HFFc6 (cell line): ENCODE results near the gene ALX3. TPM values are rescaled to one million over a fixed set of nuclear protein-coding genes. Genes with fewer than 3 reads are reported as not detected.
A peak's percentile ranks its signal among the peaks of the same experiment; 100 is the strongest.

ENCODE experiments used
- DNase-seq: peaks from one replicate; pipeline ENCODE4 v3.0.0-alpha.2; 2018
- H3K27ac Mint-ChIP-seq: 2 replicates; pipeline ENCODE4 v1.8.0; 2020; ENCODE audit warnings: mild to moderate bottlenecking, mixed read lengths
- H3K27me3 Mint-ChIP-seq: 2 replicates; pipeline ENCODE4 v1.8.0; 2021; ENCODE audit warnings: mild to moderate bottlenecking, moderate library complexity, mixed read lengths; ENCODE audit not compliant: insufficient read depth
- H3K36me3 Mint-ChIP-seq: 2 replicates; pipeline ENCODE4 v1.8.0; 2021; ENCODE audit warnings: low read depth, mixed read lengths
- H3K4me1 Mint-ChIP-seq: 2 replicates; pipeline ENCODE4 v1.8.0; 2020; ENCODE audit warnings: low read depth, mixed read lengths
- H3K4me3 Mint-ChIP-seq: 2 replicates; pipeline ENCODE4 v1.8.0; 2020; ENCODE audit warnings: mild to moderate bottlenecking, moderate library complexity, mixed read lengths
- H3K9me3 Mint-ChIP-seq: 2 replicates; pipeline ENCODE4 v1.8.0; 2020; ENCODE audit warnings: mild to moderate bottlenecking, mixed read lengths
- CTCF ChIP-seq: fragments of 200-600 bp; sonication (generic); IDR thresholded peaks from 2 replicates; pipeline ENCODE4 v1.5.0; 2021; ENCODE audit warnings: antibody characterized with exemption, mild to moderate bottlenecking
- total RNA-seq, 6 experiments: library from RNA; stranded (reverse); fragmentation: NEBNext Ultra II Directional; extraction: Animal tissue kit (Norgen Biotek cat#: 25700); gene quantifications; 2 replicates in 1 of 6; 3 replicates in 5 of 6; pipeline ENCODE4 v1.2.3, GENCODE V29; 2021

Gene ALX3
- total RNA-seq, 6 experiments from 2014 or later, result 1.0 to 10.0 (median 1.4) TPM

GRCh38 chr1:110067479-110067892 is 3.0 kb downstream of the ALX3 start:
- Mint-ChIP-seq H3K27ac (peak overlapping the region; percentile 86; the same call in 1 of the 2 replicates), H3K4me3 (peak overlapping the region; percentile 85; the same call in 1 of the 2 replicates), H3K9me3 (no peaks in the 10 kb centered on the region; the same call in 1 of the 2 replicates), H3K4me1 (peaks cover 17% of the 10 kb centered on the region; the same call in 1 of the 2 replicates), H3K27me3 (peaks cover 38% of the 10 kb centered on the region), H3K36me3 (peaks cover 5% of the 10 kb centered on the region)
- TF ChIP-seq CTCF, result no peak
- DNase-seq, result no peak

GRCh38 chr1:110065841-110066240 is 4.6 kb downstream of the ALX3 start:
- no peak for TF ChIP-seq CTCF
- peak; percentile 62 for DNase-seq
- Mint-ChIP-seq H3K36me3 (peaks cover 5% of the 10 kb centered on the region), H3K4me3 (no peak overlapping the region; the same call in 1 of the 2 replicates), H3K27me3 (peaks cover 24% of the 10 kb centered on the region), H3K27ac (peak overlapping the region; percentile 18; the same call in 1 of the 2 replicates), H3K9me3 (no peaks in the 10 kb centered on the region; the same call in 1 of the 2 replicates), H3K4me1 (peaks cover 30% of the 10 kb centered on the region; the same call in 1 of the 2 replicates)

DNA sequence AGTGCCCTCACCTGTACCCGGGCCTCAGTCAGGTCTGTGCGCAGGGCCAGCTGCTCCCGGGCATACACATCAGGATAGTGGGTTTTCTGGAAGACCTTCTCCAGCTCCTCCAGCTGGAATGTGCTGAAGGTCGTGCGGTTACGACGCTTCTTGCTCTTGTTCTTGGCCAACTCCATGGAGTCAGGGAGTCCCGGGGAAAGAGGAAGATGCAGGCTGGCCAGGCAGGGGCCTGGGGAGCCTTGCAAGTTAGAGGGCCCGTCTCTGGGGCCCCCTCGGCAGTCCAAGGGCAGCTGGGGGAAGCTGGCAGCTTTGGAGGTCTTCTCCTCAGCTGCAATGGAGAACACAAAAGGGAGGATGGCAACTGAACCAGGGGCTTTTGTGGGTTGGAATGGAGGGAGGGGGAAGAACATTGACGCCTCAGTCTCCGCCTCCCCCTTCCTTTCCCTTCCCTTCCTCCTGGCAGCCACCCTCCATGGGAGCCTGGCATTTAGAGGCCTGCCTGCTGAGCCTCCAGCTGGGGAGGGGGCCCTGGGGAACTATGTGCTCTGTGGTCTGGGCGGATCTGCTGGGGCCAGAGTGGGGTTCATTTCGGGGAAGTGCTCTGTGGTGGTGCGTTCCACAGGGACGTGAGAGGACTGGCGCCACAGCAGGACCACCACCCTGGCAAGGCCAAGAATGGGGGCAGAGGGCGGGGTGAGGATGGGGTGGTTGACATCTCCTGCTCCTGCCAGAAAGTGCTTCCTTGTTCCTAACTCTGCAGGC is 5.7 kb downstream of the ALX3 start:
- H3K27ac Mint-ChIP-seq, result no peak overlapping the region
- peaks cover 36% of the 10 kb centered on the region; the same call in 1 of the 2 replicates for H3K4me1 Mint-ChIP-seq
- no peak overlapping the region for H3K4me3 Mint-ChIP-seq

GRCh38 chr1:110063781-110064180 is 6.7 kb downstream of the ALX3 start:
- DNase-seq, result no peak
- H3K36me3 Mint-ChIP-seq, result peaks cover 17% of the 10 kb centered on the region
- H3K27me3 Mint-ChIP-seq, result peaks cover 21% of the 10 kb centered on the region
- H3K4me1 Mint-ChIP-seq, result peaks cover 46% of the 10 kb centered on the region
- TF ChIP-seq CTCF, result no peak
- H3K4me3 Mint-ChIP-seq, result no peak overlapping the region
- H3K27ac Mint-ChIP-seq, result no peak overlapping the region
- no peaks in the 10 kb centered on the region; the same call in 1 of the 2 replicates for H3K9me3 Mint-ChIP-seq

More for the DNA sequence above, 5.7 kb downstream of the ALX3 start:
- TF ChIP-seq CTCF, result no peak
- peaks cover 24% of the 10 kb centered on the region for H3K27me3 Mint-ChIP-seq
- no peak for DNase-seq
- peaks cover 12% of the 10 kb centered on the region for H3K36me3 Mint-ChIP-seq
- H3K9me3 Mint-ChIP-seq, result no peaks in the 10 kb centered on the region; the same call in 1 of the 2 replicates

- Mint-ChIP-seq H3K36me3 (peaks cover 19% of the 10 kb centered on the region), H3K27ac (no peak overlapping the region), H3K4me1 (peaks cover 58% of the 10 kb centered on the region), H3K27me3 (peaks cover 13% of the 10 kb centered on the region), H3K4me3 (no peak overlapping the region), H3K9me3 (no peaks in the 10 kb centered on the region)
- no peak for TF ChIP-seq CTCF
- DNase-seq, result no peak
These were observed 7.9 kb downstream of the ALX3 start for GRCh38 chr1:110062612-110063011.
